Fibroblast of villous mesenchyme (primary cell): ENCODE measurements around the gene ITGB7. TPM values are rescaled to one million over a fixed set of nuclear protein-coding genes. Genes with fewer than 3 reads are reported as not detected.

Experiments
- DNase-seq: peaks from one replicate; pipeline ENCODE4 v3.0.0-alpha.2; 2010; ENCODE audit warnings: low read depth
- H3K4me3 ChIP-seq: 2 replicates; pipeline ENCODE4 v1.5.1; 2011; ENCODE audit warnings: low read depth, mild to moderate bottlenecking, low read length
- total RNA-seq: library from RNA; depleted of rRNA; stranded (reverse); fragments of >200 nt; gene quantifications from 2 replicates; pipeline ENCODE4 v1.2.3, GENCODE V29; 2012
- TF ChIP-seq, protein P1 (sequence below): IDR thresholded peaks from 2 replicates; pipeline ENCODE4 v1.5.1; 2012; ENCODE audit warnings: low read depth, mild to moderate bottlenecking, low read length; ENCODE audit not compliant: insufficient read depth

The ITGB7 gene
- total RNA-seq, 1 donor, result not detected

DNA sequence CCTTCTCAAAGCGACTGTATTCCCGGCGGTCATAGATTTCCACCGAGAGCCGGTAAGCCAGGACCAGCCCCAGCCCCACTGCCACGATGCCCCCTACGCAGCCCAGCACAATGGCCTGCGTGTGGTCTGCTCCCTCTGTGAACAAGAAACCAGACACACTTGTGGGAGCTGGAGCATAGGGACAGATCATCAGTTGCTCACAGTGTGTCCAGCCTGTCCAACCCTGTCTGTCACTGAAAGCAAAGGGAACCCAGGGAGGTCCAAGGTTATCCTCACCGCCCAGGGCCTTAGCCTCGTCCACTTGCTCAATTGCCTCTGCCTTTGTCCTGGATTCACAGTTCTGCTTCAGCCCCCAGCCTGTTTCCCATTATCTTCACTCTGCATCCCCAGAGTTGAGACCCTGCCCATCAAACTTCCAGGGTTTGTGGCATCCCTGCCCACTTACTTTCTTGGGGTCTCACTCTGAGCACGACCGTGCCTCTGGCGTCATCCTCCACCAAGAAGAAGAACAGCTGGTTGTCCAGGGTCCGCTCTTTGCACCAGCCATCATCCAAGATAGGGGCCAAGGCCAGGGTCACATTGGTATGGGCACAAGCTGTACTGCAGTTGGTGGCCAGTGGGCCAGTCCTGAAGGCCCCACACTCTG is 15.0 kb downstream of the ITGB7 start:
- TF ChIP-seq, protein P1, sequence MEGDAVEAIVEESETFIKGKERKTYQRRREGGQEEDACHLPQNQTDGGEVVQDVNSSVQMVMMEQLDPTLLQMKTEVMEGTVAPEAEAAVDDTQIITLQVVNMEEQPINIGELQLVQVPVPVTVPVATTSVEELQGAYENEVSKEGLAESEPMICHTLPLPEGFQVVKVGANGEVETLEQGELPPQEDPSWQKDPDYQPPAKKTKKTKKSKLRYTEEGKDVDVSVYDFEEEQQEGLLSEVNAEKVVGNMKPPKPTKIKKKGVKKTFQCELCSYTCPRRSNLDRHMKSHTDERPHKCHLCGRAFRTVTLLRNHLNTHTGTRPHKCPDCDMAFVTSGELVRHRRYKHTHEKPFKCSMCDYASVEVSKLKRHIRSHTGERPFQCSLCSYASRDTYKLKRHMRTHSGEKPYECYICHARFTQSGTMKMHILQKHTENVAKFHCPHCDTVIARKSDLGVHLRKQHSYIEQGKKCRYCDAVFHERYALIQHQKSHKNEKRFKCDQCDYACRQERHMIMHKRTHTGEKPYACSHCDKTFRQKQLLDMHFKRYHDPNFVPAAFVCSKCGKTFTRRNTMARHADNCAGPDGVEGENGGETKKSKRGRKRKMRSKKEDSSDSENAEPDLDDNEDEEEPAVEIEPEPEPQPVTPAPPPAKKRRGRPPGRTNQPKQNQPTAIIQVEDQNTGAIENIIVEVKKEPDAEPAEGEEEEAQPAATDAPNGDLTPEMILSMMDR, result no peak
- no peak overlapping the region for H3K4me3 ChIP-seq
- no peak for DNase-seq

DNA sequence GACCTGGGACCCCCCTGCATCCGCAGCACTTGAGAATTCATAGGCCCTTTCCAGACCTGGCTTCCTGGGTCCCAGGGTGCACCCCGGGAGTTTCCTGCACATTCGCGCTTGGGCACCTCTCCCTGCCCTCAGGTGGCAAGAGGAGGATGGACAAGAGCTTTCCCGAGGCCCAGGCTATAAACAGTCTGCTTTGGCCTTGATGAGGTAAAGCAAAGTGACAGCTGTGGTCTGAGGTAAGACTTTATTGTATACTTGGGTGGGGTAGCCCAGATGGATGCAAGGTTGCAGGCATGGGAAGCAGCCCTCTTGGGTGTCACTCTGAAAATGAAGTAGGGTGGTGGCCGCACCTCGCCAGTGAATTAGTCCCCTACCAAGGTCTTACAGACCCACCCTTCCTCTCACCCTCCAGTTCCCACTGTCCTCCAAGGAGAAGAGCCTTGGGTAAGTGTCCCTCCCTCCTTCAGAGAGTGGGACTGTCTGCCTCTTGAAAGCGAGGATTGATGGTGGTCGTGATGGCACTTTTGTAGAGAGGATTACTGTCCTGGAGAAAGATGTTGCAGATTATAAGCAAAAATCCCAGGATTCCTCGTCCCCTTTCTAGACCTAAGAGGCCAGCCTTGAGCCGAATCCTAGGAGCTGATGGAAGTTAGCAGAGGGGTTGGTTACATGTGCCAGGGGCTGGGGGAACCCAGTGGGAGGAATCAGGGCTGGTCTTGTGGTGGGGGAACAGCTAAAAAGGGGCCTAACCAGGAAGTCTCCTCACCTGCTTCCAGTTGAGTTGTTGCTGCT is 15.8 kb downstream of the ITGB7 start:
- TF ChIP-seq, protein P1, result no peak
- no peak for DNase-seq
- no peak overlapping the region for H3K4me3 ChIP-seq

DNA sequence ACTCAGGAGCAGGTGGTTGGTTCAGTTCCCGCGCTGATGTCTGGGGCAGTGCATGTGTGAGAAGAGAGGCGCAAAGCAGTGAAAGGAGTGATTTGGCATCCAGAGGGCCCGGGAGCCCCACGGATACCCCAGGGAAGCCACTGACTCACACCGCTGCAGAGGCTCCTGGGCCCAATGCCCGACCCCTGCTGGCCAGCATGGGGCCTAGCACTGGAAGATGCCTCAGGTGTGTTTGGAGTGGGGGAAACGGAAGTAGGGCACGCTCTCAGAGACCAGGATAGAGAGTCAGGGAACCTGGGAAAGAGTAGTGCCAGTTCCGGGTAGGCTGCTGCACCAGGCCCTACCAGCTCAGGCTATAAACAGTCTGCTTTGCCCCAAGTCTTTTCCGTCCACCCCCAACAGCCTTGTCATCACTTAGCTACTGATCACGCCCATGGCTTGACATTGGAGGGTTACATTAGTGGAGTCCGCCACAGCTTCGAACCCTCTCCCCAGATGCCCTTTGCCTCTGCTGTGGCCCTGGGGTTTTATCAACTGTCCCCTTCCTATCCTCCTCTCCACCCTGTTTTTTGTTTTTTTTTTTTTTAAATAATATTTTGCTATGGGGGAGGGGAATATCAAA is 16.8 kb downstream of the ITGB7 start:
- H3K4me3 ChIP-seq, result no peak overlapping the region
- TF ChIP-seq, protein P1, result peak; percentile 91
- peak; percentile 52 for DNase-seq

DNA sequence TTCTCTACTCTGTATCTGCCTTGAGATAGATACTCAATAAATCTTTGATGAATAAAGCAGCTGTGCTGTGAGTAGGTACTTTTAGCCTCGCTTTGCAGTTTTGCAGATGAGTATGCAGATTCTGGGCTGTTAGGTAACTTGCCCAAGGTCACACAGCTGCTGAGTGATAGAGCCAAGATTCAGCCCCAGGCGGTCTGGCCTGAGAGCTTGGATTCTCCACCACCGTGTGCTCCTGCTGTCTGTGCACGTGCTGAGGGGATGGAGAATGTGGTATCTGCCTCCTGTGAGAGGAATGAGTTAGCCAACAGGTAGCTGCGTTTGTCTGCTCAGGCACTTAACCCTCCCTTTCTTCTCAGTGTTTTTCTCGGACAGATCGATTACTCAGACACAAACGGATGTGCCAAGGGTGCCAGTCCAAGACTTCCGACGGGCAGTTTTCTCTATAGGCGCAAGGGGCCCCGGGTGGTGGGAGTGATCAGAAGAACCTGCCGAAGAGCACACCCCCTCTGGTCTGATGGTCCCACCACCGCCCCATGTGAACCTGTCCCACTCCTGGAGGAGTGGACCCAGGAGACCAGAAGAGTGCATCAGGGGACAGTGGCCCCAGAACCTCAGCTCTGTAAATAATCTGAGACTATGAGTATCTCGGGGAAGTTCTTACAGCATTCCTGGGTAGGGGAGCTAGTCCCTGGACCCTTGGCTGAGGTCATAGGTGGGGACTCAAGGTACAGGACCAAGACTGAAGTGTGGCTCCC is 19.7 kb downstream of the ITGB7 start:
- no peak for DNase-seq
- no peak overlapping the region for H3K4me3 ChIP-seq
- TF ChIP-seq, protein P1, result no peak

DNA sequence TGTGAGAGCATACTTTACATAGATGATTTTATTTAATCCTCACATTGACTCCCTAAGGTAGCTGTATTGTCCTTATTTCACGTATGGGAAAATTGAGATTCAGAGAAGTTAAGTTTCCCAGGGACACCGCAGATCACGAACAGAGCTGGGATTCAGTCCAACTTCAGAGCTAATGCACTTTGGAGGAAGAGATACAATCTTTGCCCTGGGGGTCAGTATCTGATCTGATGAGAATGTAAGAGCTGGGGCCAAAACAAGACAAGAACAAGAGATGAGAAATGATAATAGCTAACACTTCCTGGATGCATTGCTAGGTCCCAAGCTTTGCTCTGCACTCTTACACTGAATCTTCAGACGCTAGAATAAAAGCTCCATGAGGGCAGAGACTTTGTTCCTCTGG is 20.3 kb downstream of the ITGB7 start:
- TF ChIP-seq, protein P1, result no peak
- DNase-seq, result no peak
- H3K4me3 ChIP-seq, result no peak overlapping the region

DNA sequence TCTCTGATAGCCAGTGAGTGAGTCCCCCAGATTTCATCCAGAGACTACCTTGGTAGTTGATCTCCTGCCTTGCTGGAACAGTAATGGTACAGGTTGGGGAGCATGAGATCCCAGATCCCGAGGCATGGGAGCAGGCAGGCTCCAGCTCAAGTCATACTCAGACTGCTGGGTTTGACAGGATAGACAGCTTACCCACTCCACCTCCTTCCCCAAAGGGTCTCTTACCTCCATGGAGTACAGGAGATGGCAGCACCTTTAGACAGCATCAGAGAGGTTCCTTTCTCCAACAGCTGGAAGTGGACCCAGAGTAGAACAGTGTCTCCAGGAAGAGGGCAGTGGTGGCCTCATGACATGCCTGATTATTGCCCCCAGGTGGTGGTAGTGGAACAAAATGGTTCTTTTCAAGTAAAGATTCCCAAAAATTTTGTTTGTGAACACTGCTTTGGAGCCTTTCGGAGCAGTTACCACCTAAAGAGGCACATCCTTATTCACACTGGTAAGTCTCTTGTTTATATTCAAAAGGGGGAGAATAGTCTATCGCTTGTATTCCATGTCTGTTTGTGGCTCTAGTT is 21.4 kb downstream of the ITGB7 start:
- H3K4me3 ChIP-seq, result no peak overlapping the region
- TF ChIP-seq, protein P1, result no peak
- DNase-seq, result no peak
